ENCODE data around the gene XRCC5. TPM values are rescaled to one million over a fixed set of nuclear protein-coding genes. Genes with fewer than 3 reads are reported as not detected.

The XRCC5 gene
- total and polyA plus RNA-seq, 8 donors, result 212 to 302 (median 262) TPM

GRCh38 chr2:216066230-216066629, 42.9 kb upstream of the XRCC5 start:
- no peak for ATAC-seq
- Histone ChIP-seq H3K4me3 (no peak overlapping the region), H3K4me1 (no peaks in the 10 kb centered on the region), H3K9me3 (no peaks in the 10 kb centered on the region), H3K27ac (no peak overlapping the region), H3K27me3 (no peaks in the 10 kb centered on the region), H3K36me3 (peaks cover 0 to 36% of the 10 kb centered on the region in 2 donors)
- TF ChIP-seq, protein P1, sequence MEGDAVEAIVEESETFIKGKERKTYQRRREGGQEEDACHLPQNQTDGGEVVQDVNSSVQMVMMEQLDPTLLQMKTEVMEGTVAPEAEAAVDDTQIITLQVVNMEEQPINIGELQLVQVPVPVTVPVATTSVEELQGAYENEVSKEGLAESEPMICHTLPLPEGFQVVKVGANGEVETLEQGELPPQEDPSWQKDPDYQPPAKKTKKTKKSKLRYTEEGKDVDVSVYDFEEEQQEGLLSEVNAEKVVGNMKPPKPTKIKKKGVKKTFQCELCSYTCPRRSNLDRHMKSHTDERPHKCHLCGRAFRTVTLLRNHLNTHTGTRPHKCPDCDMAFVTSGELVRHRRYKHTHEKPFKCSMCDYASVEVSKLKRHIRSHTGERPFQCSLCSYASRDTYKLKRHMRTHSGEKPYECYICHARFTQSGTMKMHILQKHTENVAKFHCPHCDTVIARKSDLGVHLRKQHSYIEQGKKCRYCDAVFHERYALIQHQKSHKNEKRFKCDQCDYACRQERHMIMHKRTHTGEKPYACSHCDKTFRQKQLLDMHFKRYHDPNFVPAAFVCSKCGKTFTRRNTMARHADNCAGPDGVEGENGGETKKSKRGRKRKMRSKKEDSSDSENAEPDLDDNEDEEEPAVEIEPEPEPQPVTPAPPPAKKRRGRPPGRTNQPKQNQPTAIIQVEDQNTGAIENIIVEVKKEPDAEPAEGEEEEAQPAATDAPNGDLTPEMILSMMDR (IDR thresholded peaks at IDR 0.05), result no peak
- intact Hi-C loops (cut with DNase I), result no loop called here
- no peak for DNase-seq

DNA sequence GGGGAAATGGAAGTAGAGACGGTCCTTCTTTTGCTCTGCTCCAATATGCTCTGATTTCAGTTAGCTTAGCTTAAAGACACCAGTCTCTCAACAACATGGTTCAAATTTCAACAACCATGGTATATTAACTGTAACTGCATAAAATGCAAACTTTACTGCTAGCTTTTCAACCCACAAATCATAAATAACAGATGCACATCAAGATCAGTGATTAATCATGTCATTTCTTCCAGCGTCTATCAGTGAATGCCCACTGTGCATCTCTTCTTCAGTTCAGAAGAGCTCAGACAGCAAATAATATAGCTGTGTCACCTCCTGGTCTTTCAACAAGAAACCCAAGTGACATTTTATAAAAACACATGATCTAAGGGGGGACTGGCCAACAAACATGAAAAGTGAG, 40.1 kb upstream of the XRCC5 start:
- no peak for DNase-seq
- Histone ChIP-seq H3K36me3 (peaks cover 0 to 23% of the 10 kb centered on the region in 2 donors), H3K27ac (no peak overlapping the region), H3K4me1 (peaks cover 0 to 3% of the 10 kb centered on the region in 2 donors), H3K9me3 (no peaks in the 10 kb centered on the region), H3K27me3 (no peaks in the 10 kb centered on the region), H3K4me3 (no peak overlapping the region)
- no peak for ATAC-seq
- intact Hi-C loops (cut with DNase I), result no loop called here
- TF ChIP-seq, protein P1 (IDR thresholded peaks at IDR 0.05), result no peak

DNA sequence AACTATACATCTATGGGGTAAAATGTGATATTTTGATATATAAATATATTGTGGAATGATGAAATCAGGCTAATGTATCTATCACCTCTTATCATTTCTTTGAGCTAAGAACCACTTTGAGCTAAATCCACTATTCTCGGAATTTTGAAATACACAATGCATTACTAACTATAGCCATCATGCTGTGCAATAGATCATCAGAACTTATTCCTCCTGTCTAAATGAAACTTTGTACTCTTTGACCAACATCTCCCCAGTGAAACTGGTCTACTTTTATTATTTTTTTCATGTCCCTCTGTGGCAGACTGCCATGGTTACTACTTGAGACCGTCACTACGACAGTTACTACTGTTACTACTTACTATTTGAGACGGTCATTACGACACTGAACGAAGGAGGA, 39.0 kb upstream of the XRCC5 start:
- H3K9me3 ChIP-seq, result no peaks in the 10 kb centered on the region
- peaks cover 0 to 3% of the 10 kb centered on the region in 2 donors for H3K4me1 ChIP-seq
- ATAC-seq (no peak), DNase-seq (no peak)
- no peak overlapping the region for H3K27ac ChIP-seq
- H3K4me3 ChIP-seq, result no peak overlapping the region
- no peaks in the 10 kb centered on the region for H3K27me3 ChIP-seq
- peaks cover 0 to 11% of the 10 kb centered on the region in 2 donors for H3K36me3 ChIP-seq
- TF ChIP-seq, protein P1 (IDR thresholded peaks at IDR 0.05), result no peak
- intact Hi-C loops (cut with DNase I), result no loop called here

DNA sequence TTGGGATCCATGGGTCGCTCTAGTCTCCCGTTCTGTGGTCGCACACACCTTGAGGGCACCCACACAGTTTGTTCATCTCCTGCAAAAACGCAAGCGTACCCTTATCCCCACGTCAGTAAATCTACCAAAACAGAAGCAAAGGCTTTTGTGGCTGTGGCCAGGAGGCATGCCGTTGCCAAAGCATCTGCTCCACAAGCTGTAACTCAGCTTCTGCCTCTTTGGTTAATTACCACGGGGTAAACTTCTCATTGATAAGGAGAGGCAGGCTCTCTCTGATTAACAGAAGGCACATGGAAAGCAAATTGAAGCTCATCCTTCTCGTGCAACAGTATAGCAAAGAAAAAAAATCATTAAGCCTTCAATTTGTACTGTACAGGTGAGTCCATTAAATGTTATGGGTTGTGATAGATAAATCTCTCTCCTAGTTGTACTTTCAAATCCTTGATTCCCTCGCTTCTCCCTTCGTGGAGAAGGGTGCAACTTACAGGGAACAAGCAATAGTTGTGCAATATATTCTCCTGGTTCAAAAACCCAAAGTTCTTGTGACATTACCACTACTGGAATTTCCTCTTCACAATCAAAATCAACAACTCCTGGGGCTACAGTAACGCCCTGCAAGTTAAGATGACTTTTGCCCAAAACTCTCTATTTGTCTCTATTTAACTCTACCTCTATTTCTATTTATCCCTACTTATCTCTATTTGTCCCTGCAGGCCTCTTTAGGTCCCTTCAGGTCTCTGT, 37.9 kb upstream of the XRCC5 start:
- peaks cover 0 to under 1% of the 10 kb centered on the region in 2 donors for H3K36me3 ChIP-seq
- no peak overlapping the region for H3K4me3 ChIP-seq
- DNase-seq, result no peak
- peak; percentile 56 for ATAC-seq
- intact Hi-C loops (cut with DNase I), result no loop called here
- H3K4me1 ChIP-seq, result peaks cover 0 to 3% of the 10 kb centered on the region in 2 donors
- no peaks in the 10 kb centered on the region for H3K9me3 ChIP-seq
- TF ChIP-seq, protein P1 (IDR thresholded peaks at IDR 0.05), result no peak
- H3K27ac ChIP-seq, result no peak overlapping the region
- H3K27me3 ChIP-seq, result no peaks in the 10 kb centered on the region

- intact Hi-C loops (cut with DNase I), result no loop called here
- Histone ChIP-seq H3K4me1 (peaks cover 0 to 3% of the 10 kb centered on the region in 2 donors), H3K27ac (no peak overlapping the region)
Observed at GRCh38 chr2:216072473-216072872, 36.7 kb upstream of the XRCC5 start.

More at GRCh38 chr2:216072473-216072872, 36.7 kb upstream of the XRCC5 start:
- no peaks in the 10 kb centered on the region for H3K9me3 ChIP-seq
- H3K27me3 ChIP-seq, result no peaks in the 10 kb centered on the region
- DNase-seq (no peak), ATAC-seq (no peak)
- TF ChIP-seq, protein P1 (IDR thresholded peaks at IDR 0.05), result no peak
- no peak overlapping the region for H3K4me3 ChIP-seq
- H3K36me3 ChIP-seq, result no peaks in the 10 kb centered on the region
